HG03457 (cell line): ENCODE data around the gene SEMA4A.

Source experiments
- ATAC-seq: cut with Tn5 transposase; IDR thresholded peaks from one replicate; pipeline ENCODE4 v1.9.1; 2021; ENCODE audit warnings: moderate number of reproducible peaks; ENCODE audit not compliant: unreplicated experiment

Gene SEMA4A

DNA sequence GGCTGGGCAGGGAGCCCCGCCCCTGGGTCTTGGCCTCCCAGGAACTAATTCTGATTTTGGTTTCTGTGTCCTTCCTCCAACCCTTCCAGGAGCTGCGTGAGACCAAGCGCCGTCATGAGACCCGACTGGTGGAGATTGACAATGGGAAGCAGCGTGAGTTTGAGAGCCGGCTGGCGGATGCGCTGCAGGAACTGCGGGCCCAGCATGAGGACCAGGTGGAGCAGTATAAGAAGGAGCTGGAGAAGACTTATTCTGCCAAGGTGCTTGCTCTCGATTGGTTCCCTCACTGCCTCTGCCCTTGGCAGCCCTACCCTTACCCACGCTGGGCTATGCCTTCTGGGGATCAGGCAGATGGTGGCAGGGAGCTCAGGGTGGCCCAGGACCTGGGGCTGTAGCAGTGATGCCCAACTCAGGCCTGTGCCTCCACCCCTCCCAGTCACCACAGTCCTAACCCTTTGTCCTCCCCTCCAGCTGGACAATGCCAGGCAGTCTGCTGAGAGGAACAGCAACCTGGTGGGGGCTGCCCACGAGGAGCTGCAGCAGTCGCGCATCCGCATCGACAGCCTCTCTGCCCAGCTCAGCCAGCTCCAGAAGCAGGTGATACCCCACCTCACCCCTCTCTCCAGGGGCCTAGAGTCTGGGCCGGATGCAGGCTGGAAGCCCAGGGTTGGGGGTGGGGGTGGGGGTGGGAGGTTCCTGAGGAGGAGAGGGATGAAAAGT is 18.5 kb upstream of the SEMA4A start:
- no peak for ATAC-seq

DNA sequence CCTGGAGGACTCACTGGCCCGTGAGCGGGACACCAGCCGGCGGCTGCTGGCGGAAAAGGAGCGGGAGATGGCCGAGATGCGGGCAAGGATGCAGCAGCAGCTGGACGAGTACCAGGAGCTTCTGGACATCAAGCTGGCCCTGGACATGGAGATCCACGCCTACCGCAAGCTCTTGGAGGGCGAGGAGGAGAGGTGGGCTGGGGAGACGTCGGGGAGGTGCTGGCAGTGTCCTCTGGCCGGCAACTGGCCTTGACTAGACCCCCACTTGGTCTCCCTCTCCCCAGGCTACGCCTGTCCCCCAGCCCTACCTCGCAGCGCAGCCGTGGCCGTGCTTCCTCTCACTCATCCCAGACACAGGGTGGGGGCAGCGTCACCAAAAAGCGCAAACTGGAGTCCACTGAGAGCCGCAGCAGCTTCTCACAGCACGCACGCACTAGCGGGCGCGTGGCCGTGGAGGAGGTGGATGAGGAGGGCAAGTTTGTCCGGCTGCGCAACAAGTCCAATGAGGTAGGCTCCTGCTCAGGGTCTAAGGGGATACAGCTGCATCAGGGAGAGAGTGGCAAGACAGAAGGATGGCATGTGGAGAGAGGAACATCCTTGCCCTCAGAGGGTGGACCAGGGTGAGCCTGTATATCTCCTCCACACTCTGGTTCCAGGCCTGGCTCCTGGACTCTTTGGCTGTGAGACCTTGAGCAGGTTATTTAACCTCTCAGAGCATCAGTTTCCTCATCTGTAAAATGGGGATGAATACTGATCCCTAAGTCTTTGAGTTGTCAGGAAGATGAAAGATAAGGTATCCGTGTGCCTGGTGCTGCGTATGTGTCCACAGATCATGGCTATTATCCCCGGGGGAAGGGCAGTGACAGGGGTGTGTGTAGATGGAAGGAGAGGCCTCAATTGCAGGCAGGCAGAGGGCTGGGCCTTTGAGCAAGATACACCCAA is 17.2 kb upstream of the SEMA4A start:
- no peak for ATAC-seq

DNA sequence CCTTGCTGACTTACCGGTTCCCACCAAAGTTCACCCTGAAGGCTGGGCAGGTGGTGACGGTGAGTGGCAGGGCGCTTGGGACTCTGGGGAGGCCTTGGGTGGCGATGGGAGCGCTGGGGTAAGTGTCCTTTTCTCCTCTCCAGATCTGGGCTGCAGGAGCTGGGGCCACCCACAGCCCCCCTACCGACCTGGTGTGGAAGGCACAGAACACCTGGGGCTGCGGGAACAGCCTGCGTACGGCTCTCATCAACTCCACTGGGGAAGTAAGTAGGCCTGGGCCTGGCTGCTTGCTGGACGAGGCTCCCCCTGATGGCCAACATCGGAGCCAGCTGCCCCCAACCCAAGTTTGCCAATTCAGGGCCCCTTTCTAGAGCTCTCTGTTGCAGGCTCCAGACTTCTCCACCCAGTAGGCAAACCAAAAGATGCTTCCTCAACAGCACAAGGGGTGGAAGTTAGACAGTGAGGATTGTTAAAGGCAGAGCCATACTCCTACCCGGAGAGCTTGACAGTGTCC is 16.4 kb upstream of the SEMA4A start:
- no peak for ATAC-seq

DNA sequence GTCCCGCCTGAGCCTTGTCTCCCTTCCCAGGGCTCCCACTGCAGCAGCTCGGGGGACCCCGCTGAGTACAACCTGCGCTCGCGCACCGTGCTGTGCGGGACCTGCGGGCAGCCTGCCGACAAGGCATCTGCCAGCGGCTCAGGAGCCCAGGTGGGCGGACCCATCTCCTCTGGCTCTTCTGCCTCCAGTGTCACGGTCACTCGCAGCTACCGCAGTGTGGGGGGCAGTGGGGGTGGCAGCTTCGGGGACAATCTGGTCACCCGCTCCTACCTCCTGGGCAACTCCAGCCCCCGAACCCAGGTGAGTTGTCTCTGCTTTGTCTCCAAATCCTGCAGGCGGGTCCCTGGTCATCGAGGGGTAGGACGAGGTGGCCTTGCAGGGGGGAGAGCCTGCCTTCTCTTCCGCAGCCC is 14.9 kb upstream of the SEMA4A start:
- no peak for ATAC-seq

DNA sequence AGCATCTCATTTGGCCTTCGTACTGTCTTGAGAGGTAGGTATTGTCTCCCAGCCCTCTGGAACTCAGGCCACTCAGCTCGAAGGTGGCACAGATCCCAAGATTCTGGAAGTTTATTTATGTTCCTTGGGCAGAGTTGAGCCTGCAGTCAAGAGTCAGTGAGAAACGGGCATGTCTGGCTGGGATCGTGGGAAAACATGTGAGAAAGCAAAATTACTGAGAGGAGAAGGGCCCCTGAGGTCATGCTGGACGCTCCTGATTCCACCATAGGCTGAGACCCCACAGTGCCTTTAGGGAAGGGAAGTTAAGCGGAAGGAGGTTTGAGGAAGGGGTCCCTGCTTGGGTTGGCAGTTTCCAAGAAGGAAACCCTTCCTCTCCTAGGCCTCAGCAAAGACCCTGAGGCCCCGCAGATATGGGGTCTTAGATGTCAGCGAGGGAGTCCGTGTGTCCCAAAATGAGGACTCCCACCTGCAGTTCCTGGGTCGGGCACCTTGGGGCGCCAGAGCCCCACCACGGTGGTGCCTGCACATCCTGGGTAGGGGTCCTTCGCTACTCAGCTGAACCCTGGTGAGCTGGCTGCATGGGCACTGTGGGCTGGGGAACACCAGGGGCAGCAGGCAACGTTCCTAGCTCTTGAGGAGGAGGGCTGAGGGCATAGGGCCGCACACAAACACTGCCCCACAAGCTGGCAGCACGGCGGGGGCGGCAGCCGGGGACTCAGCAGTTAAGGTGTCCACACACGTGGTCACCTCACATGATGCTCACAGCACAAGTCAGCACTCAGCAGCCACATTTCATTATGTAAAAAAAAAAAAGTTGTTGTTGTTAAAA is 12.3 kb upstream of the SEMA4A start:
- no peak for ATAC-seq

DNA sequence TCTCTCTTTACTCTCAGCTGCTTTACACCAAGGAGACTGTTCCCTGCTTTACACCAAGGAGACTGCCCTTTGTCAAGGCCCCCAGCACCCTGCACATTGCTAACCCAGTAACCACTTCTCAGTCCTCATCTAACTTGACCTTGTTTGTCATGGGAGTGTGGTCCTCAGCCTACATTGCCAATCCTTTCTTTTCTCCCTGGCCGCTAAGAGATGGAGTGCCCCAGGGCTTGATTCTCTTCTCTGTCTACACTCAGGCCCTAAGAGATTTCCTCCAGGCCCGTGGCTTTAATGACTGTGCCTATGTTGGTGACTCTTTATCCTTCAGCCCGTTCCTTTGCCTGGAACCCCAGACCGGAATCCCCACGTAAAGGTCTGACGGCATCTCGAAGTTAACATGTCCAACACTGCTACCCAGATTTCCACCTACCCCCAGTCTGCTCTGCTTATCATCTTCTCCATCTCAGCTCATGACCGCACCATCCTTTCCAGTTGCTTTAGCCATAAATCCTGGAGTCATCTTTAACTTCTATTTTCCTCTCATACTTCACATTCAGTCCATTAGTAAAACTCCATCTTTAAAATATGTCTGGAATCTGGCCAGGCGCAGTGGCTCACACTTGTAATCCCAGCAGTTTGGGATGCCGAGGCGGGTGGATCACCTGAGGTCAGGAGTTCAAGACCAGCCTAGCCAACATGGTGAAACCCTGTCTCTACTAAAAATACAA is 9.5 kb upstream of the SEMA4A start:
- no peak for ATAC-seq

DNA sequence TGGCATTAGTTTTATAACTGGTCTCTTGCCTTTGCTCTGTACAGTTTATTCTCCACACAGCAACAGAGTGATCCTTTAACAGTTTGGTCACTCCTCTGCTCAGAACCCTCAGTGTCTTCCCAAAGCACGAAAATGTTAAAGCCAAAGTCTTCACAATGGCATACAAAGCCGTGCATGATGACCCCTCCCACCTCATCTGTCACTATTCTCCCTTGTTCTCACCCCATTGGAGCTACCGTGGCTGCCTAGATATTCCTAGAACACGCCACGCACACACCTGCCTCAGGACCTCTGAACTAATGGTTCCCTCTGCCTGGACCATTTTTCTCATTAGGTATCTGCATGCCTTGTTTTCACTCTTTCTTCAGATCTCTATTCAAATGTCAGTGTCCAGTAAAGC is 8.6 kb upstream of the SEMA4A start:
- no peak for ATAC-seq

DNA sequence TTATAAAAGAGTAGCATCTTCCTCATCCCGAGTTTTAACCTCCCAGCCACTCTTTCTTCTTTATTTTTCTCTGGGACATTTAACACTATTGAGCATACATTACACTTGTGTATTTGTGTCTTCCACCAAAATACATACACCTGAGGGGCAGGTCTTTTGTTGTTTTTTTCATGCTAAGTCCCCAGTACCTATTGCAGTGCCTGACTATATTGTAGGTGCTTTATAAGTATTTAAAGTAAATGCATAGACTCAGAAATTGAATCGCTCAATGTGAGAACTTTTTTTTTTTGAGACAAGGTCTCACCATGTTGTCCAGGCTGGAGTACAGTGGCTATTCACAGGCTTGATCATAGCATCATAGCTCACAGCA is 7.8 kb upstream of the SEMA4A start:
- no peak for ATAC-seq

DNA sequence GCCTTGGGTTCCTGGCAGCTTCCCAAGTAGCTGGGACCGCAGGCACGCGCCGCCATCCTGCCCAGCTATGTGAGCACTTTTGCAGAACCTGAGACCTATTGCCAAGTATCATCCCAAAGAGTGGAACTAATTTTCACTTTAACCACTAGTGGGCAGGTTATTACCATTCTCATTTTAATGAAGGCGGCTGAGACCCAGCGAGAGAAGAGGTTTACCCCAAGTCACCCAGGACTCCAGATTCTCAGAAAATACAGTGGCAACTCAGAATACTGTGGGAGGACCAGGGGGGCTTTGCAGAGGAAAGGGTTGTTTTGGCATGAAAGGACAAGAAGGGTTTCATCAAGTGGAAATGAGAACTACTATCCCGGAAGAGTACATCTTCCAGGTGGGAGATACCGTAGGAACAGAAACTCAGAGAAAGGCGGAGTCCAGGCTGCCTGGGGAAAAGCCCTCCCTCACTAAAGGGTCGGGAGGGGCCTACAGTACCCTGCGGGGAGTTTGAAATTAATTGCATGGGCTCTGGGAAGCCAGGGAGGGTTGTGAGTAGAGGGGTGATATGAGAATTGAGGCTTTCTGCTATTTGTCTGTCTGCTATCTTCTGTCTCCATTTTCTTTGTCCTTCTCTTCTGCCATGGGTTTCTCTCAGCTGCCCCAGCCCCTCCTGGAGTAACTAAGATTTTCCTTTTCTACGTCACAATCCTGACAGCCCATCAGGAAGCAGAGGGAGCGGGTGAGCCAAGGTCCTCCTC is 7.2 kb upstream of the SEMA4A start:
- no peak for ATAC-seq

DNA sequence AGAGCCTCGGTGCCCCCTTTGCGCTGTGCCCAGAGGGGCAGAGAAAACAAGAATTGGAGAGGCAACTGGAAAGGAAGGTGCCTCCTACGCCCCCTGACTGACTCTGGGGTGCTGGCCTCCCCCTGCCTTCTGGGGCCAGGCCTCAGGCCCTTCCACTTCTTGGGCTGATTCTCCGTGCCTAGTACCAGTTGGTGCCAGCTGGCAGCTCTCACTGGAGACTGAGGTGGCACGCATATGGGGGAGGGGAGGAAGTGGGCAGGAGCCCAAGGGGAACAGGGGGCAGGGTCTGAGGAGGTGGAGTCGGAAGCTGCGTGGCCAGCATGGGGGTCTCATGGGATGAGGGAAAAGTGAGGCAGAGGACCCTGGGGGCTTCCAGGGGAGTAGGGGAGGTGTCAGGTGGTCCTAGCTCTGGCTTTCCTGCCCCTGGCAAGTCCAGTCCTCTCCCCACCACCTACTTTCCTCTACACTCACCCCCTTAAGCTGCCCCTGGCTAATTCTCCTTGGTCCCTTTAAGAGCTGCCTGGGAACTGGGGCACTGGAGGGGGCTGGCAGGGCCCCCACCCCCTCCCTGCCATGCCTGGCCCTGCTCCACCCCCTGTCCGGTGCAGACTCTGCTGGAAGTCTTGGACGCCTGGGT is 6.5 kb upstream of the SEMA4A start:
- no peak for ATAC-seq

DNA sequence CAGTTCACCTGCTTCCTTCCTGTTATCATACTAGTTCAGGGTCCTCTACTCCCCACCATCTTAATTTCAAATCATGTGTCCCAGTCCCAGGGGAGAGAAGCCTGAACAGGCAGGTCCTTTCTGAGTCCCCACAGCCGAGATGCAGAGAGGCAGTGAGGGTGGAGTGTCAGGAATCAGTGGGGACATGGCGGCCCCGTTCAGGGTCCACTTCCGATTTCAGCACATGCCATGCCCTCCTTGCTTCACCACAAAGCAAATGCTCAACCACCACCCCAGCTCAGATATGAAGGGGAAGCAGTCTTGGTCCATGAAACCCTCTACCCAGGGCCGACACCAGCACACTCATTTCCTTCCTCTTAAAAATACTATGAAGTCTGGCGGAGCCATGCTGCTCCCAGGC is 5.2 kb upstream of the SEMA4A start:
- no peak for ATAC-seq

DNA sequence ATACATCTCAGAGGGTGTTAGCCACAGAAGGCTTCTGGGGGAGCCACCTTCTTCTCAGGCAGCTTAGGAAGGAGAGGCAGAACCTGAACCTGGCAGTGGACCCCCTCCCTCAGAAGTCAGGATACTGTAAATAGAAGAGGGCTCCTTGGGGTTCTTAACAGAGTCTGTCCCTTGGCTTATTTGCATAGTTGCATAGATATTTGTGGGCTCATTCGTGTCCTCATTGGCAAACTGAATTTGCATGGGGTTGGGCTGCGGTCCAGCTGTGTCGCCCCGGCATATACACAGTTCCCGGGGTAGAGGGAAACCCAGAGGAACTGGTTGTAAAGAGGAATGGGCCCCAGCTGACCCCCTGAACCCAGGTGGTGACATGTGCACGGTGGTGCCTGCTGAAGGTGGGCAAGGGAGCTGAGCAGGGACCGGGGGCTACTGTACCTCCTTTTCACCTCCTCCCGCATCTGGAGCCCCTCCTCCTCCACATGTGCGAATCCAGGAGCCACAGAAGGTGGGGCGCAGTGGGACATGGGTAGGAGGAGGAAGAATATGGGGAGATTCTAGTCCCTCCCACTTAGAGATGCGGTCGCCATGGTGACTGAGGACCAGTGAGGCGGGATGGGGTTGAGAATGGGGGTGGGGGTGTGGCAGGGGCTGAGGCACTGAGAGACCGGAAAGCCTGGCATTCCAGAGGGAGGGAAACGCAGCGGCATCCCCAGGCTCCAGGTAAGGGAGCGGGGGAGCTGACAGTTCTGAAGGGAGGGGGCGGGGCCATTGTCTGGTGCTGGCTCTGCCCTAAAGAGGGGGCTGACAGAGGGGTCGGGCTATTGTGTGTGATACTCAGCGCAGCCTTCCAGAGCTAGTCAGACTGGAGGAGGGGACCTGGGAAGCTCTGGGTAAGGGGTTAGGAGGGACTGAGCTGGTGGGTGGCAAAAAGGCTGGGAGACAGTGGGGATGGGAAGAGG is 3.7 kb upstream of the SEMA4A start:
- ATAC-seq = no peak

DNA sequence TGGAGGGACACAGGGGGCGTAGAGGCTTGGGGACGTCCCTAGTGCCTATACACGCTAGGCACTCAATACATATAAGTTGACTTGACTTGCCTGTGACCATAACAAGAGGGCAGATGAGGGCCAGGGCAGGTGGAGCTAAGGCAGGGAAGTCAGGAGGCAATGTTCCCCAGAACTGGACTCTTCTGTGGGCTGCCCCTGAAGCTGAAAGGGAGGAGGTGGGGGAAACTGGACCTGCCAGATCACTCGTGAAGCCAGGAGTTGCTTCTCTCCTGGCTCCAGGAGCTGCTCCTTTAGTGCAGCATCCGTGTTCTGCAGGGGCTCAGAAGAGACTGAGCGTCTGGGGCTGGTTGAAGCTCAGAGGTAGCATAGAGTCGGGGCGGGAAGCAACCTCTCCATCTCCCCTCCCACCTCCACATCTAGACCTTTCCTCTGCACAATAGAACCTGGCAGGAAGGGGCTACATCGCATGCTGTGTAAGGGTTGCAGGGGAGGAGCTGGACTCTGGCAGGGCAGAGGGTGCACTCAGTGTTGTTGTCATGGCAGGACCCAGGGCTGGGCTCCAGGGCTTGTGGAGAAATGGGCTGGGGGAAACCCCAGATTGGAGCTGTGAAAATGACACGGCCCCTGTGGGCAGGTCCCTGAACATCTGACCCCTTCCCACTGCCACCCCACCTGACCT is 2.9 kb upstream of the SEMA4A start:
- ATAC-seq = no peak

DNA sequence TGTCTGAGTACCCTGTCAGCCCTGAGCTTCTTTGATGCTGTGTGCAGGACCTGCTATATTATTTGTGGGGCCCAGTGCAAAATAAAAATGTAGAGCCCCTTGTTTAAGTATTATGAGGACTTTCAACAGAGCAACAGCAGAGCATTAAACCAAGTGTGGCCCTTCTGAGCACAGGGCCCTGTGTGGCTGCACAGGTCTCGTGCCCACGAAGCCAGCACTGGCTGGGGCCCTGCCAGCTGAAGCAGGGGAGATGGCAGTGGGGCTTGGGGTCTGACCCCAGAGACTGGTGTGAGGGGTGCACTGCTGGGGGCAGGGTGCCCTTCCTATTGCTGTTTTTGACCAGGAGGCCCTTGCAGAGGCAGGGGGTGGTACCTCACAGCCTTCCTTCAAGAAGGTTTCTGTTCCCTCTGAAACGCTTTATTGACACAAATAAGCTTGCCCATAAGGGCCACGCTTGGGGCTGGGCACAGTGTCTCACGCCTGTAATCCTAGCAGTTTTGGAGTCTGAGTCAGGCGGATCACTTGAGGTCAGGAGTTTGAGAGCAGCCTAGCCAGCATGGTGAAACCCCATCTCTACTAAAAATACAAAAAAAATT is 2.2 kb upstream of the SEMA4A start:
- no peak for ATAC-seq

DNA sequence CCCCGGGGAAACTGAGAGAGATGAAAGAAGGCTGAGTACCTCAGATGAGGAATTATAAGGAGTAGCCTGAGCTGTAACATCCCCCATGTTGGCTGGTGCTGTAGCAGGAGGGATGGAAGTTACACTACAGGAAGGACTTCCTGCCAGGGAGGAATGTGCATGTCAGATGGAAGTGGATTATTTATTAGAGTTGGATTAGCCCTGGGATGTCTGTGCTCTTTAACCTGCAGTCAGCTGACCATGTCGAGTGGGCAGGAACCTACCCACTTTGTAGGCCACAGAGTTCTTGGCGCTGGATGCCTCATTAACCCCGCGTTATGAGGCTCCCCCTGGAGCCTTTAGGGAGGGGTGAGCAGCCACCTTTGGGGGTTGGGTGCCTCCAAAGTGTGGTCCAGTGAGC is 757 bp upstream of the SEMA4A start:
- no peak for ATAC-seq

DNA sequence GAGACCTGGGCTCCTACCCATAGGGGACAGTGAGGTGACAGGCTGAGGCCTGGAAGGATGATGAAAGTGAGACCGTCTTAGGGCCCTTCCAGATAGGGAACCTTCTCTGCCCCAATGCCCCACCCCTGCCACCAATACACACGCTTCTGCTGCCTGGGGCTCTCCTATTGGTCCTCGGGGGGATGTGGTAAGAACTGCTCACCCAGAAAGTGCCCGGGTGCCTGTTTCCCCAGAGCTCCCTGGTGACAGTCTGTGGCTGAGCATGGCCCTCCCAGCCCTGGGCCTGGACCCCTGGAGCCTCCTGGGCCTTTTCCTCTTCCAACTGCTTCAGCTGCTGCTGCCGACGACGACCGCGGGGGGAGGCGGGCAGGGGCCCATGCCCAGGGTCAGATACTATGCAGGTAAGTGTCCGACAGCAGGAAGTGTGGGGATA is 948 bp downstream of the SEMA4A start:
- peak; percentile 48 for ATAC-seq
